Nephron progenitor cell (in vitro differentiated cells): ENCODE results near the gene ANXA7.

Source experiments
- DNase-seq: peaks from one replicate; pipeline ENCODE4 v3.0.0; 2021
- H3K27ac Mint-ChIP-seq: 2 replicates; pipeline ENCODE4 v1.8.0; 2021; ENCODE audit warnings: mild to moderate bottlenecking, moderate library complexity, mixed read lengths
- H3K27me3 Mint-ChIP-seq: 2 replicates; pipeline ENCODE4 v1.8.0; 2021; ENCODE audit warnings: mild to moderate bottlenecking, low read depth, mixed read lengths; ENCODE audit not compliant: poor library complexity
- H3K36me3 Mint-ChIP-seq: 2 replicates; pipeline ENCODE4 v1.8.0; 2021; ENCODE audit warnings: low read depth, mixed read lengths
- H3K4me1 Mint-ChIP-seq: 2 replicates; pipeline ENCODE4 v1.8.0; 2021; ENCODE audit warnings: mixed read lengths
- H3K4me3 Mint-ChIP-seq: 2 replicates; pipeline ENCODE4 v1.8.0; 2021; ENCODE audit warnings: mild to moderate bottlenecking, moderate library complexity, mixed read lengths
- H3K9me3 Mint-ChIP-seq: 2 replicates; pipeline ENCODE4 v1.8.0; 2021; ENCODE audit warnings: mild to moderate bottlenecking, moderate library complexity, mixed read lengths
- TF ChIP-seq, protein P1 (sequence below): fragments of 200-600 bp; sonication (generic); IDR thresholded peaks from 2 replicates; pipeline ENCODE4 v1.5.0; 2021; ENCODE audit warnings: antibody characterized with exemption

Gene ANXA7

DNA sequence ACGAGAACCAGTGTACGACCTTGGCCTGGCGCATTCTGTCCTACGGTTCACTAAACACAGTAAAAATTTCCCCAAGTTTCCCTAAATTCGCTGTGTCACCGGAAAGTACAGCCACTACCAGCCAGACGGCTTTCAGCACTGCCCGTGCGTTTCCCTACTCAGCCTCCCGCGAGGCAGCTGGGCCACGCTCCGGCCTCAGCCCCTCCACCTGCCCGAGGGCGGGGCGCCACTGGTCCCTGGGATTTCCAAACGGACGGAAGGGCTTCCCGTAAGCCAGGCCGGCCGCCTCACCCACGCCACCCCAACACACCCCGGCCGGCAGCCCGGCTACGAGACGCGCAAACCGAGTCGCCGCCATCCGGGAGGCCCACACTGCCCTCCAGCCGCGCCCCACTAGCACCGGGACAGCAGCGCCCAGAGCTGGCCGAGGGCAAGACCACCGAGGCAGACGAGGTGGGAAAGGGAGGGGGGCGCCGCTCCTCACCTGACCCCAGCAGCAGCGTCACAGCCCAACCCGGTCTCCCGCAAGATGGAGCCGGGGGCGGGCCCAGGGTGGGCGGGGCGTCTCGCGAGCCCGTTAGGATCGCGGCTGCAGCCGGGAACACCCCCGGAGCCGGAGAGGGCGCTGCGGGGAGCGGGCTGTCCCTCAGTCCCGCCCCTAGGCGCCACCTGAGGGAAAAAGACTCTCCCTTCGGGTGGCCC, at the start of gene ANXA7:
Gene ANXA7 (minus strand): TSS at position 531 of the 702 bp plus-strand sequence. CDS start 13,202 bp downstream, outside the sequence.
- TF ChIP-seq, protein P1, sequence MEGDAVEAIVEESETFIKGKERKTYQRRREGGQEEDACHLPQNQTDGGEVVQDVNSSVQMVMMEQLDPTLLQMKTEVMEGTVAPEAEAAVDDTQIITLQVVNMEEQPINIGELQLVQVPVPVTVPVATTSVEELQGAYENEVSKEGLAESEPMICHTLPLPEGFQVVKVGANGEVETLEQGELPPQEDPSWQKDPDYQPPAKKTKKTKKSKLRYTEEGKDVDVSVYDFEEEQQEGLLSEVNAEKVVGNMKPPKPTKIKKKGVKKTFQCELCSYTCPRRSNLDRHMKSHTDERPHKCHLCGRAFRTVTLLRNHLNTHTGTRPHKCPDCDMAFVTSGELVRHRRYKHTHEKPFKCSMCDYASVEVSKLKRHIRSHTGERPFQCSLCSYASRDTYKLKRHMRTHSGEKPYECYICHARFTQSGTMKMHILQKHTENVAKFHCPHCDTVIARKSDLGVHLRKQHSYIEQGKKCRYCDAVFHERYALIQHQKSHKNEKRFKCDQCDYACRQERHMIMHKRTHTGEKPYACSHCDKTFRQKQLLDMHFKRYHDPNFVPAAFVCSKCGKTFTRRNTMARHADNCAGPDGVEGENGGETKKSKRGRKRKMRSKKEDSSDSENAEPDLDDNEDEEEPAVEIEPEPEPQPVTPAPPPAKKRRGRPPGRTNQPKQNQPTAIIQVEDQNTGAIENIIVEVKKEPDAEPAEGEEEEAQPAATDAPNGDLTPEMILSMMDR, result no peak
- Mint-ChIP-seq H3K27ac (peak within 1 kb of the TSS; percentile 75), H3K27me3 (peaks cover 17% of the 10 kb centered on the region)

GRCh38 chr10:73460897-73461296, 47.0 kb upstream of the ANXA7 start:
- Mint-ChIP-seq H3K9me3 (no peaks in the 10 kb centered on the region), H3K4me3 (no peak overlapping the region), H3K27ac (no peak overlapping the region), H3K36me3 (peaks cover 51% of the 10 kb centered on the region), H3K4me1 (no peaks in the 10 kb centered on the region), H3K27me3 (no peaks in the 10 kb centered on the region)
- DNase-seq, result no peak
- TF ChIP-seq, protein P1, result no peak

More for the DNA sequence above, at the start of gene ANXA7:
- Mint-ChIP-seq H3K36me3 (no peaks in the 10 kb centered on the region), H3K9me3 (no peaks in the 10 kb centered on the region), H3K4me3 (peak within 1 kb of the TSS; percentile 93), H3K4me1 (peaks cover 22% of the 10 kb centered on the region)
- peak; percentile 97 for DNase-seq

DNA sequence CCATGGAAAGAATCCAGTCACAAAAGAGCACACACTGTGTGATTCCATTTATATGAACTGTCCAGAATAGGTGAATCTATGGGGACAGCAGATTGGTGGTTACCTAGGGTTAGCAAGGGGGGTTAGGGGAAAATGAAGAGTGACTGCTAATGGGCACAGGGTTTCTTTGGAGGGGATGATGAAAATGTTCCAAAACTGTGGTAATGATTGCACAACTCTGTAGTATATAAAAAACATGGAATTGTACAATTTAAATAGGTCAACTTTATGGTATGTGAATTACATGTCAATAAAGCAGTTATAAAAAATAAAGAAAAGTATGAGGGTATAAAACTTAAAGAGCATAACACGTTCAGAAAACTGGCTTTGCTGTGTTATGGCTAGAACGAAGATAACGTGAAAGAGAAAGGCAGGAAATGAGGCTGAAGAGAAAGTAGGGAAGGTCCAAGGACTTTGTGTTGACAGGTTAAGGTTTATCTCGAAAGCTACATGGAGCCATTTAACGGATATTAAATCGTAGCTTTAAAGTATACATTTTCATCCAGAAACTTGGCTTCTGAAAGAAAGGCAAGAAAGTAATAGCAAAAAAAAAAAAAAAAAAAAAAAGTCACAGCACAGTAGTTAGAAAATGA, 45.9 kb upstream of the ANXA7 start:
- Mint-ChIP-seq H3K27ac (no peak overlapping the region), H3K36me3 (peaks cover 53% of the 10 kb centered on the region), H3K27me3 (no peaks in the 10 kb centered on the region), H3K9me3 (no peaks in the 10 kb centered on the region), H3K4me3 (no peak overlapping the region), H3K4me1 (no peaks in the 10 kb centered on the region)
- TF ChIP-seq, protein P1, result no peak
- DNase-seq, result no peak

DNA sequence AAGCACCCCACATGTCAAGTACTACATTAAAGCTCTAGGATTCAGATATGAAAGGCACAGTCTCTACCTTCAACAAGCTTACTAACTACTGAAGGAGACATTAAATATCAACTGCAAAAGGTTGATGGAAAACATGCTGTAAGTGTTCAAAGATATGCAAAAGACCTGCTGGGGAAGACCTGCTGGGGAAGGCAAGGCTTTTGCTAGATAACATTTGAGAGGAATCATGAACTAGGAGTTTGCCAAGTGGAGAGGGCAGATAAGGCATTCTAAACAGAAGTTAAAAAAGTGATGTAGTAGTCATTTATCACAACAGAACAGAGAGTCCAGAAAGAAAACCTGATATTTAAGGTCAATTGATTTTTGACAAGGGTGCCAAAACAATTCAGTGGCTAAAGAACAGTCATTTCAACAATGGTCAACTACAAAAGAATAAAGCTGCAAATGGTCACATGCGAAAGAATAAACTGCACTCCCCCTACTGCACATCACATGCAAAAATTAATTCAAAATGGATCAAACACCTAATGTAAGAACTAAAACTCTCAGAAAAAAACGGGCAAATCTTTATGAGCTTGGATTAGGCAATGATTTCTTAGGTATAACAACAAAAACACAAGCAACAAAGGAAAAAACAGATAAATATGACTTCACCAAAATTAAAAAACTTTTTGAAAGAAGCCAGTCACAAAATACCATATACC, 42.5 kb upstream of the ANXA7 start:
- no peaks in the 10 kb centered on the region for H3K9me3 Mint-ChIP-seq
- no peak overlapping the region for H3K27ac Mint-ChIP-seq
- H3K4me1 Mint-ChIP-seq, result no peaks in the 10 kb centered on the region
- no peak overlapping the region for H3K4me3 Mint-ChIP-seq
- peaks cover 53% of the 10 kb centered on the region for H3K36me3 Mint-ChIP-seq
- TF ChIP-seq, protein P1, result no peak
- H3K27me3 Mint-ChIP-seq, result no peaks in the 10 kb centered on the region
- DNase-seq, result no peak

- H3K4me1 Mint-ChIP-seq, result no peaks in the 10 kb centered on the region
- peaks cover 35% of the 10 kb centered on the region for H3K36me3 Mint-ChIP-seq
Measured at GRCh38 chr10:73449113-73449512, 35.3 kb upstream of the ANXA7 start.

More at GRCh38 chr10:73449113-73449512, 35.3 kb upstream of the ANXA7 start:
- no peak overlapping the region for H3K4me3 Mint-ChIP-seq
- H3K27ac Mint-ChIP-seq, result no peak overlapping the region
- TF ChIP-seq, protein P1, result no peak
- peaks cover 4% of the 10 kb centered on the region for H3K27me3 Mint-ChIP-seq
- H3K9me3 Mint-ChIP-seq, result no peaks in the 10 kb centered on the region
- DNase-seq, result no peak
